HG03520 (cell line): Measurements from ENCODE around the gene BDP1.
"Not testable (repeated sequence)": the region's sequence is repeated elsewhere in the genome, so short reads cannot be mapped to it uniquely, and the experiment has no call there.

ENCODE experiments used
- ATAC-seq: cut with Tn5 transposase; IDR thresholded peaks from one replicate; pipeline ENCODE4 v1.9.1; 2021; ENCODE audit warnings: mild to moderate bottlenecking, moderate library complexity; ENCODE audit not compliant: unreplicated experiment

BDP1 gene

GRCh38 chr5:71609916-71610315, 154.5 kb downstream of the BDP1 start:
- not testable (repeated sequence) for ATAC-seq

GRCh38 chr5:71615809-71616208, 160.4 kb downstream of the BDP1 start:
- ATAC-seq: no peak
